ENCODE results near the gene VDR.

Gene VDR

DNA sequence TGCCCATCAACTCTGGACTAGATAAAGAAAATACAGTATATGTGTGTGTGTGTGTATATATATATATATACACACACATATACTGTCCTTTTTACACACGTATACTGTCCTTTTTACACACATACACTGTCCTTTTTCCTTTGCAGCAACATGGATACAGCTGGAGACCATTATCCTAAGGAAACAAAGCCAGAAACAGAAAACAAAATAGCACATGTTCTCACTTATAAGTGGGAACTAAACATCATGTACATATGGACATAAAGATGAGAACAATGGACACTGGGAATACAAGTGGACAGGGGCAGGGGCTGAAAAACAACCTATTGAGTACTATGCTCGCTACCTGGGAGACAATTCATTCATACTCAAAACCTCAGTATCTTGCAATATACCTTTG lies 23.7 kb downstream of the VDR start:
- Histone ChIP-seq H3K27ac (no peak overlapping the region), H3K4me3 (no peak overlapping the region)
- DNase-seq (ENCODE audit: low spot score): no peak
- TF ChIP-seq CTCF (IDR thresholded peaks at IDR 0.05): no peak

DNA sequence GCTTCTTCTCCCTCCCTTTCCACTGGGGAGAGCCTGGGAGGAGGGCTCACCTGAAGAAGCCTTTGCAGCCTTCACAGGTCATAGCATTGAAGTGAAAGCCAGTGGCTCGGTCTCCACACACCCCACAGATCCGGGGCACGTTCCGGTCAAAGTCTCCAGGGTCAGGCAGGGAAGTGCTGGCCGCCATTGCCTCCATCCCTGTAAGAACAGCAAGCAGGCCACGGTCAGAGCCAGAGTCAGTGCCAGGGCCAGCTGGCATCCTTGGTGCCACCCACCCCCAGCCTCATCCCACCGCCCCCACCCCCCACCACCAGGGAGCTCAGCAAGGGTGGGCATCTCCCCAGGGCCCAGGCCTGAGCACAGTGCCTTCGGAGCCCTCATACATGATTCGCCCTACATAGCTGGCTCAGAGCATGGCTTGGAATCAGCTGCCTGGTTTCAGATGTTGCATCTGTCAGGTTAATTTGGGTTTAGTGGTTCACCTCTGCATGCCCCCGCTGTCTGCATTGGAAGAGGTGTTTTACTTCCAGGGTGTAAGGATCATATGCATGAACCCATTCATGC lies 25.8 kb downstream of the VDR start:
- Histone ChIP-seq H3K27ac (no peak overlapping the region), H3K4me3 (no peak overlapping the region)
- no peak for DNase-seq (ENCODE audit: low spot score)
- TF ChIP-seq CTCF (IDR thresholded peaks at IDR 0.05): no peak

DNA sequence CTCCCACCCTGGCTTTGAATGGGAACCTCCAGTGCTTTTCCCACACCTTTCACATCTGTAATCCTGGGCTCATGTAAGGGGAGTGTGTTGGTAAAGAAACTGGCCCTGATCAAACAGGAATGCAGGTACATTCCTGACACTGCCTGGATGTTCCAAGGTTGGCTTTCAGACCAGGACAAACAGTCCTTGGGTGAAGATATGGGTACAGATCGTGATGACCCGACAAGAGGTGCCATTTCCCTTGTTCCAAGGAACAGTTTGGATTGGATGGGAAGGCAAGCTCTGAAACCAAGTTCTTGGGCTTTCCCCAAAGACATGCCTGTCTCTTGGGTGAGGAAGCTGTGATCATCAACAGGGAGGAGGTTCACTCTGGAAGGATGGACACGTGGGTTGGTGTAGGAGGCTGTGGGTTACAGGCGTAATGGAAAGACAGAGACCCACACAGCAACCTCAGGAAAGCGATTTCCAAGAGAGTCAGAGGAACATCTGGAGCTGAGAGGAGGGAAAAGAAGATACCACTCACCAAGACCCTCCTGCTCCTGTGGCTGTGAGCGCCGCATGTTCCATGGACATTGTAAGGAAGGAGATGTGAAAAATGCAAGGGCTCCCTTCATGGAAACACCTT lies 26.4 kb downstream of the VDR start:
- no peak overlapping the region for H3K4me3 ChIP-seq
- DNase-seq (ENCODE audit: low spot score): no peak
- H3K27ac ChIP-seq: no peak overlapping the region
- TF ChIP-seq CTCF (IDR thresholded peaks at IDR 0.05): no peak

DNA sequence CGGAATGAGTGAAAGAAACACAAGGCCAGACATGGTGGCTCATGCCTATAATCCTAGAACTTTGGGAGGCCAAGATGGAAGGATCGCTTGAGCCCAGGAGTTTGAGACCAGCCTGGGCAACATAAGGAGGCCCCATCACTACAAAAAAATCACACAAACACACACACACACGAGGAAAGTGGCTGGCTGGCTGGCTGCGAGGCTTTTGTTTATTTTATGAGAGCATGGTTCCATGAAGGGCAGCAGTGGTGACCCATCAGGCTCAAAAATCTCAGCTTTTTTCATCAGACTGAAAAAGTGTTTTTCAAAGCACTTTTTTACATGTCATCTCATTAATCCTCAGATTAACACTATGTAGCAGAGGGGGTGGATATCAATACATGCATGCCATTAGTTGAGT lies 27.7 kb downstream of the VDR start:
- no peak overlapping the region for H3K27ac ChIP-seq
- TF ChIP-seq CTCF (IDR thresholded peaks at IDR 0.05): no peak
- H3K4me3 ChIP-seq: no peak overlapping the region
- DNase-seq (ENCODE audit: low spot score): no peak

DNA sequence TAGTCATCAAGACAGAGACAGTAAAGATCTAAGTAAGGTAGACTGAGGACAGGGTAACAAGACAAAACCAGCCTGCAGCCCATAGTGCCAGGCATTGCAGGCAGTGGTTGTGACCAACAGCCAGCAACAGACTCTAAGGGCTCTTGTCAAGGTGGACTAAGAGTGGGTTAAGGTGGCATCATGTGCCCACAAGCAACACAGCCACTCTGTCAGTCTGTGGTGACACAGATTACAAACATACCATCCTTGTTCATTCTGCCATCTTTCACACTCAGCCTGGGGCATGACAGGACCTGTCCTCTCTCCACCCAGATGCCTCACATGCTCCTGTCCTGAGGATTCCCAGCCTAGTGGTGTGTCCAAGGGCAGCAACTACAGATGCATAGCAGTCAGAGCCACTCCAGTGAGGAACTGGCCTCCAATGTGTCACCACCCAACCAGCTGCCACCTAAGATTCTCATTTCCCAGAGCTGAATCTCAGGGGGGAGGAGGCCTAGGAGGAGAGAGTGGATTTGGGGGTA lies 28.3 kb downstream of the VDR start:
- no peak for DNase-seq (ENCODE audit: low spot score)
- Histone ChIP-seq H3K4me3 (no peak overlapping the region), H3K27ac (no peak overlapping the region)
- TF ChIP-seq CTCF (IDR thresholded peaks at IDR 0.05): no peak

DNA sequence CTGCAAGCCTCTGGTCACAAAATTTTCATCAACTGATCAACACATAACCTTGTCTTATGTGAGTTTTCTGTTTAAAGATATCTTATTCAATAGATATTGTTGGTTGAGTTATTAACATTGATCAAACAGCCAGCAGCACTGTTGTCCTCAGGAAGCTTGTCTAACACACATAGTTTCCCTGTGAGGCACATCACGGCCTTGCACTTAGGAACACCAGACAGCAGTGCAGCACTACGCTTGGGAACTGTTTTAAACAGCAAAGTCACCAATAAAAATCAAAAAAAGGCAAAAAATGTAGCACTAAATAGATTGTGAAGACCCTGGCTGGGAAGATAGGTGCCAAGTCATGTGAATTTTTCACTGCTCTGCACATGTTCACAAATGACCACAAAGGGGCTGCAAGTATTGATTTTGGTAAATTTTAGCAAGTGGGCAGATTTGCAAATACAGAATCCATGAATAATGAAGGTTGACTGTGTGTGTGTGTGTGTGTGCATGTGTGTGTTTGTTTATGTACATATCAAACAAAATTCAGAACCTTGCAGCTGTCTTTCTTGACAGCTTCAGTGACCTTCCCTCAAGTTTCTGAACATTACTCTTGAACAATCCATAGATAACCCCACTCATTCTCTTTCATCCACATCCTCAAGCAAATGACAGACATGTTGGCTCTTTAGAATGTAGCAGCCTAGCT lies 28.9 kb downstream of the VDR start:
- no peak for TF ChIP-seq CTCF (IDR thresholded peaks at IDR 0.05)

DNA sequence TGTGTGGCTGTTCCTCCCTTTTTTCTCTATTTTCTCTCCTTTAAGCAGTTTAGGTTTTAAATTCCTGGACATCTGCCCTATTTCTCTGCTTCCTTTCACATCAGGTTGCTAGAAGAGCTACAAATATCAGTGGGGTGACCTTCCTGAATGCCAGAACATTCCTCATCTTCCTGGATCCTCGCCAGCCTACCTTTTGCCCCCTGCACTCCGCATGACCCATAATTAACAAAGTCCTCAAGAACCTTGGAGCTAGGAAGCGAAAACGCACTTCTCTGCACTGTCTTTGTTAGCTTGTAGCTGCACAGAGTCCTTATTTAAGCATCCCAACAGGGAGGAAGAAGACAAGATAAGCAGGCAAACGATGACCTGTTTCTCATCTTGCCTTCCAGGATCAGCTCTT lies 30.5 kb downstream of the VDR start:
- no peak overlapping the region for H3K4me3 ChIP-seq
- DNase-seq (ENCODE audit: low spot score): no peak
- H3K27ac ChIP-seq: no peak overlapping the region
- no peak for TF ChIP-seq CTCF (IDR thresholded peaks at IDR 0.05)

More for the DNA sequence above, 28.9 kb downstream of the VDR start:
- H3K4me3 ChIP-seq: no peak overlapping the region
- H3K27ac ChIP-seq: no peak overlapping the region
- DNase-seq (ENCODE audit: low spot score): no peak

Measured in coronary artery (tissue), 2 donors.